Lung microvascular endothelial cell (primary cell): ENCODE measurements around the gene SLC6A12. TPM values are rescaled to one million over a fixed set of nuclear protein-coding genes. Genes with fewer than 3 reads are reported as not detected.
"Not testable (repeated sequence)": the region's sequence is repeated elsewhere in the genome, so short reads cannot be mapped to it uniquely, and the experiment has no call there.

Experiments used
- DNase-seq, 2 donors: peaks; one replicate each; pipeline versions ENCODE4 v3.0.0 to v3.0.0-alpha.2; 2010; ENCODE audit warnings: low read depth in 2 of 2
- total RNA-seq: library from RNA; depleted of rRNA; stranded (reverse); fragments of >200 nt; gene quantifications from 2 replicates; pipeline ENCODE4 v1.2.1, GENCODE V29; 2014

Gene SLC6A12
- total RNA-seq, 1 donor from 2014 or later = not detected

- not testable (repeated sequence) for DNase-seq
Measured at GRCh38 chr12:217029-217428, 3.1 kb upstream of the SLC6A12 start.

DNA sequence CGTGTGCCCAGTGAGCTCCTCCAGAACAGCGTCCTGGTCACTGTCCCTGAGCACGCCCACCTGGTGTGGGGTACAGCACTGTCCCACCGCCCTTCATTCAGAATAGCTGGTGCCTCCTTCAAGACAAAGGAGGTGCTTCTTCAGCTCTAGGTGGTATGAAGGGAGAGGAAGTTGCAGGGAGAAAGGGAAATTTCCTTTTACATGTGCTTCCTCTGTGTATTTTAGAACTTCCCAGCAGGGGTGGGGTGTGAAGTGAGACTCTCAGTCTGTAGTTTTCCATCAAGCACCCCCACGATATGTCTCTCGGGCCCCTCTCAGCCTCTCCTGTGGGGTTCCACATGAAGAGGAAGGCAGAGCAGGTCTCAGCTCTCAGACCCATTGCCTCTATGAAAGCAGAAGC lies 1.2 kb upstream of the SLC6A12 start:
- no peak for DNase-seq

- DNase-seq = no peak
Measured at GRCh38 chr12:213527-213932, 427 bp downstream of the SLC6A12 start.

DNA sequence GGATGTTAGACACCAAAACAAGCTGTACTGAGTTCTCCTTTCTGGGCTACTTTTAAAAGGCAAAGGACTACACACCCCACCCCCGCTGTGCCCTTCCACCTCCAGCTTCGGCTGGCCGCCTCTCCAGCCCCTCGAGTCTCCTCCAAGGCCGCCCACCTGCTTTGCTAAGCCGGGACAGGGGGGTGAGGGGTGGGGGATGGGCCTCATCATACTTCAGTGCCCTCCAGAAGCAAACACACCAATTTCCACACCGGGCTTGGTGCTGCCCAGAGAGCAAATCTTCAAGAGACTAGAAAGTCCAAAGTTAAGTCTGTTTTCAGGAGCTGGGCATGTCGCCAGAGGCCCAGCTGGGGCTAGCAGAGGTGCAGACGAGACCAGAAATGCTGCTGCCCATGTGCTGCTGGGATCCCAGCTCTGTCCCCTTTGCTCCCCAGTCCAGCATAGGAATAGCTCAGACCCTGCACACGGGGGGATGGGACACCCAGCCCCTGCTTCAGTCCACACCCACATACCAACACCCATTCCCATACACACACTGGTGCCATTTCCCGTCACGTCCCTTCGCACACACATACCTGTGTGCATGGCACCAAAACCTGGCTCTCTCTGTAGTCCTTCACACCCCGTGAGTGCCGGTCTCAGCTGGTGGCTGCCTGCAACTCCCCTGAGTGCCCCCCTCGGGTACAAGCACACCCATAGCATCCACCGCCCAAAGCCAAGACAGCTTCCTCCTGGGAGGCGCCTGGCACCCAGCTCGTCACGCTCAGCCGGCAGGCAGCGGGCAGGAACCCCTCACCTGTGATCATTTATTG lies 1.0 kb downstream of the SLC6A12 start:
- DNase-seq = no peak

- no peak for DNase-seq
Measured at GRCh38 chr12:212415-212714, 1.6 kb downstream of the SLC6A12 start.

DNA sequence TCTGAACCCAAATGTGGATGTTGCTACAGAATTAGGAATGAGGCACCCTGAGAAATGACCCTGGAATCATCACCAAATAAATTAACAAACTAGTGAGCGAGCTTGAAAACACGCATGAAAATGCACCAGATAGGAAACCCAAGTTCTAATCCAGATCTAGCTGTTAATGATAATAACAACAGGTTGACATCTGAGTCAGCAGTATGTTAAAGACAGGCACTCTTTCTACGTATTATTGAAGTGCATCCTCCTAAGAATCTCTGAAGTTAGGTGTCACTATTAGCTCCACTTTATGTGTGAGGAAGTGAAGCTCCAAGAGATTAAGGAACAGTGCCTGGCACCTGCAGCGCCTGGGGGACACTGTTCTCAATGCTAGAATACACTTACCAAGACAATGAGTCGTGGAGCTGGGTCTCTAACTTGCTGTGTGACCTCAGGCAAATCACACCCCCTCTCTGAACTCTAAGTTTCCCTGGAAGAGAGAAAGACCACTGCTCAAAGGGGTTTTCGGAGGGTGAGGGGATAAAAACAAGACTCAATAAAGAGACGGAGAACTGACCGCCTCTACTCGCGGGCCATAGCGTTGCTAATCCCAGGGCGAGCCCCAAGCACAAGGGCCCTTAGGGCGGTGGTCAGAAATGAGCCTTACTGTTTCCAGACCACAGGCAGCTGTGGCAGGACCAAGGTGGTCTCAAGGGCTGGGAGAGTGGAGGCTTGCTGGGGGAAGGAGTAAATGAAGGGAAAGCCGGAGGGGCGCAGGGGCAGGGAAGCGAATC lies 2.1 kb downstream of the SLC6A12 start:
- DNase-seq = no peak

- no peak for DNase-seq
Measured at GRCh38 chr12:211142-211465, 2.9 kb downstream of the SLC6A12 start.

DNA sequence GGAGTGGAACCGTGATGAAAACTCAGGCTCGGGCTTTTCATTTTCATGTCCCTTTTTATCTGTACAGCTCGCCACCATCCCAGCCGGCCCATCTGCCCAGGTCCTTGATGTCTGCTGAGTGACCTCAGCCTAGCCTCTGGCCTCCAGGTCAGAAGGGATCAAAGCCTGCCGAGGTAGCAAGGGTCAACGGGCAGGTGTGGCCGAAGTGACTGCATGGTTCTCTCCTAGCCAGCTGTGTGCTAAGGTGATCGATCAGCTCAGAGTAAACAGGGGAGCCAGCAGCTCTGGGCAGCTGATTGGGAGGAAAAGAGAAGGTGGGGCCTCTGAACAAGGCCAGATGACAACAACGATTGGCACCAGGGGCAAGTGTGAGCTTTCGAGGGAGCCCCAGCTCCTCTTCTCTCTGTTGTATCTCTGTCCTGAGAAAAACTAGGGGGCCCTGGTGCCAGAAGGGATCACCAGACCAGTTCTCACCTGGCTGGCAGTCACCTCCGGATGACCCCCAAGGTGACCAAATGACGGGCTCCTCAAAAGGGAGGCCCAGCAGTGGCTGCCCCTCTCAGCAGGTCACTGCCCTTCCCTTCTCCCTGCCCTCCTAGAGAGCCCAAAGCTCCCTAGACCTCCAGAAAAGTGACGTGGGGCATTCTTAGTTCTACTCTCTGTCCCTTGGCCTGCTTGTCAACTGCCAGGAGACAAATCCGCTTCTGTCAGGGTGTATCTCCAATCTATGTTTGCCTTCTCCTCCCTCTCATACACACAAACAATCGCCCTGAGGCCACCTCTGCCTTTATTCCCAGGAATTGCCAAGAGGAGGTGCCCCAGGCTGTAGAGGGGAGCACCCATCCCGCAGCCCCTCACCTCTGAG lies 3.4 kb downstream of the SLC6A12 start:
- no peak for DNase-seq

GRCh38 chr12:209851-210250 lies 4.1 kb downstream of the SLC6A12 start:
- no peak for DNase-seq

DNA sequence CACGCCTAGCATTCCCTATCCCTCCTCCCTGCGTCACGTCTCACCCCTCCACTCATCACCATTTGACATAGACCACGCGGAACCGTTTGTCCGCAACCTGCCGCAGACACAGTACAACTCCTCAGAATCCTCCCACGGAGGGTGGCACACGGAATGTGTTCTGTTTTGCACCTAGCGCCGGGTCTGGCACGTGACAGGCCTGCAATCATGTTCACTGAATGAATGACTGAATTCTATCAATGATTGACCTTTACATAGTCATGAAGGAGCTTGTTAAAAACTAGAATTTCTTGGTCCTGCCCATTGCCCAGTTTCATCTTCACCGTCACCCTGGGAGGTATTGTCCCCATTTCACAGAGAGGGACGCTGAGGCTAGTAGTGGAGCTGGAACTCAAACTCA lies 4.7 kb downstream of the SLC6A12 start:
- DNase-seq = no peak

DNA sequence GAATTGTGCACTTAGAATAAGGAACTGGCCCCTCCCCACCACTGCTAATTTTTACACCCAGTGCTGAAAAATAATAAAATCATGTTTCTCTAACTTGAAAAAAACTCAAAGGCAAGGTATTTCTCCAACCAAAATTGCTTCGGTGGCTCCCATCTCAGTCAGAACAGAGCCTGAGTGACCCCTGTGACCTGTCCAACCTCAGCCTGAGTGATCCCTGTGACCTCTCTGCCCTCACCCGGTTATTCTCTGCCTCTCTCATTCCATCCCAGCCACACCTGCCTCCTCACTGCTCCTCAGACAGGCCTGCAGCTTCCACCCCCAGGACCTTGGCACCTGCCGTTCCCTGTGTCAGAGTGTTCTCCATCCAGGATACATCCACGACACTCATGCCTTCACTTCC lies 5.1 kb downstream of the SLC6A12 start:
- no peak for DNase-seq

- DNase-seq = no peak
Measured at GRCh38 chr12:207804-208203, 6.2 kb downstream of the SLC6A12 start.

GRCh38 chr12:206746-207440 lies 7.1 kb downstream of the SLC6A12 start:
- no peak for DNase-seq

- DNase-seq = no peak
Measured at GRCh38 chr12:205026-205425, 8.9 kb downstream of the SLC6A12 start.

DNA sequence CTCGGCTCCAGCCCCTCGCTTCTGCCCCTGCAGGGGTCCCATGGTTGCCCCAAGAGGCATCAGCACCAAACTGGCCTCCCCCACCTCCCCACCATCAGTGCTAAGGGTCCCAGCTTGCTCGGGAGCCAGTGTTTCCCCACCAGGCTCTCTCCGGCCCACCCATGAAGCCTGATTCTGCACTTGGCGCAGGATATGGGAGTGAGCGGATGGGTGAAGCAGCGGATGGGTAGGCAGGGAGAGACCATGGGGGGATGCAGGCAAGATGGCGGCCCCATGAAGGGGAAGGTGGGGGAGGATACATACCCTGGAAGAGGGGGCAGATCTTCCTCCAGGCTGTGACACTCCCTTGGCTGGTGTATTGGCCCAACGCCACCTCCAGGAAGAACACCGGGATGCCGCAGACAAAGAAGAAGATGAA lies 9.7 kb downstream of the SLC6A12 start:
- DNase-seq = no peak

- peak in 1 of 2 donors; percentile 24 for DNase-seq
Measured at GRCh38 chr12:203462-204260, 10.3 kb downstream of the SLC6A12 start.

- DNase-seq = no peak
Measured at GRCh38 chr12:203074-203461, 10.9 kb downstream of the SLC6A12 start.

- no peak for DNase-seq
Measured at GRCh38 chr12:202081-202731, 11.8 kb downstream of the SLC6A12 start.

- DNase-seq = no peak
Measured at GRCh38 chr12:201361-201760, 12.6 kb downstream of the SLC6A12 start.

- DNase-seq = no peak
Measured at GRCh38 chr12:198705-199104, 15.3 kb downstream of the SLC6A12 start.
